Renal pelvis (tissue), 4 donors: ENCODE data around the gene TBPL1. TPM values are rescaled to one million over a fixed set of nuclear protein-coding genes. Genes with fewer than 3 reads are reported as not detected.
"Not testable (repeated sequence)": the region's sequence is repeated elsewhere in the genome, so short reads cannot be mapped to it uniquely, and the experiment has no call there.

Source experiments
- DNase-seq: peaks from one replicate; pipeline ENCODE4 v3.0.0-alpha.2; 2013
- polyA plus RNA-seq, 3 donors: library from polyadenylated mRNA; unstranded; fragments of 120-200 nt; gene quantifications; one replicate each; pipeline ENCODE4 v1.2.1, GENCODE V29; 2013; ENCODE audit not compliant: insufficient read length in 3 of 3

The TBPL1 gene
- polyA plus RNA-seq, 3 donors: 44.6 to 47.3 (median 45.8) TPM

DNA sequence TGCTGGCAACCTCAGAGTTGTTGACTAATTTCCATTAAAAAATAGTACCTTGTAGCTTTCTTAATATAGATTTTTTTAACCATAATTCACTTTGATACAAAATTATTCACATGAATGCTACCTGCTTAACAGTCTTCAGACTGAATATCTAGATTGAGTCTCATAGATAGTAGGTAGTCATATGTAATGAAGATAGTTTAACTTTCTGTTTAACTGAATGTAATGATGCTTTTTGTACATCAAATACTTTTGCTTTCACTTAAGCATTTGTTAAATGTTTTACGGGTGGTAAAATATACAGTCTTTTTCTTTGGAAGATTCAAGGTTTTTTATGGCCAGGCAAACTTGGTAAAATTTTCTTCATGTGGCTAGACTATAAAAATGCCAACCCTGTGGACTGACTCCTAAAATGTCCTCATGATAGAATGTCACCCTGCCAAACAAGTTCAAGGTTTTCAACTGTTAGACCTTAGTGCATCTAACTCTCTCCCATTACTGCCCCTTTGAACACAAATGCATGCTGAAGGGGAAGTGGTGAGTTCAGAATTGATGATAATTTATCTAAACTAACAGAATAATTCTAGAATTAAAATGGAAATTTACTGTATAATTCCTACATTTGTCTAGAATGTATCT is 16.4 kb downstream of the TBPL1 start:
- no peak for DNase-seq

DNA sequence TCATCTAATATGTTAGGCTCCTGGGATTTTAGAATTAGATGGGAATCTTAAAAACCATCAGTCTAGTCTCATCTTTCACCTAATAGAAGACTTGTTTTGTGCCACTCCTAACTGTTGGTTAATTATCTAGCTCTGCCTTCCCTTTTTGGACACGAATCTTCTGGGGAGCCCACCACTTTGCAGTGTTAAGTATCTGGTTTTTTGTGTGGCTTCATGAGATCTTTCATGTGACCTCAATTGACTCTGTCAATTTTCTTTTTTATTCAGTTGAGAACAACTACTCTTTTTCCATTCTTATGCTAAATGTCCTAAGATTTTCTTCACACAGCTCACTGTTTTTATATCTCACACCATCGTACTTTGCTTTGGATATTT is 16.9 kb downstream of the TBPL1 start:
- no peak for DNase-seq

DNA sequence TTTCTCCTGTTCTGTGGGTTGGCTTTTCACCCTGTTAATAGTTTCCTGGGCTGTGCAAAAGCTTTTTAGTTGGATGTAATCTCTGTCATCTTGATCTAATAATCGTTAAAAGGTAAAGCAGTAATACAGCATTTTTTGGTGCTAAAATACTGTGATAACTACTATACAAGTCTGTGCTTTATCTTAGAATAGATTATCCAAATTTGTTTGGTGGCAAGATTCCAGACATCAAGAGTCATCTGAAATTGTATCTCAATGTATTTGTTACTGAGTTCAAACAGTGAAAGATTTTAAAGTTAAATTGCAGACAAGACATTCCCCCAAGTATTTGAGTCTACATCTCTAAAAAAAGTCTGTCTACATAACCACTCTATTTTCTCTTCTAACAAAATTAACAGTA is 18.8 kb downstream of the TBPL1 start:
- DNase-seq: no peak

DNA sequence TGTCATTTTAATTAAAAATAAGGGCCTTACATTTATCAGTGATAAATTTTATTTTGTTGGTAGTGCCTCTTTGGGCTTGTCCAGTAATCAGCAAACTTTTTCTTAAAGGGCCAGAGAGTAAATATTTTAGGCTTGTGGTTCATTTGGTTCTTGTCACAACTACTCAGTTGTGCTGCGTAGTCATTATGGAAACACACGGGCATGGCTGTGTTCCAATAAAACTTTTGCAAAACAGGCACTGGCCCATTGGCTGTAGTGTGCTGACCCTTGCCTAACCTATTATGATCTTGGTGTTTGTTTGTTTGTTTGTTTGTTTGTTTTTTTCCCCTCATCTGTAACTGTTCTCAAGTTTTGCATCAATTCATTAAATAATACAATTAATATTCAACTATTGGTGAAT is 19.4 kb downstream of the TBPL1 start:
- no peak for DNase-seq

DNA sequence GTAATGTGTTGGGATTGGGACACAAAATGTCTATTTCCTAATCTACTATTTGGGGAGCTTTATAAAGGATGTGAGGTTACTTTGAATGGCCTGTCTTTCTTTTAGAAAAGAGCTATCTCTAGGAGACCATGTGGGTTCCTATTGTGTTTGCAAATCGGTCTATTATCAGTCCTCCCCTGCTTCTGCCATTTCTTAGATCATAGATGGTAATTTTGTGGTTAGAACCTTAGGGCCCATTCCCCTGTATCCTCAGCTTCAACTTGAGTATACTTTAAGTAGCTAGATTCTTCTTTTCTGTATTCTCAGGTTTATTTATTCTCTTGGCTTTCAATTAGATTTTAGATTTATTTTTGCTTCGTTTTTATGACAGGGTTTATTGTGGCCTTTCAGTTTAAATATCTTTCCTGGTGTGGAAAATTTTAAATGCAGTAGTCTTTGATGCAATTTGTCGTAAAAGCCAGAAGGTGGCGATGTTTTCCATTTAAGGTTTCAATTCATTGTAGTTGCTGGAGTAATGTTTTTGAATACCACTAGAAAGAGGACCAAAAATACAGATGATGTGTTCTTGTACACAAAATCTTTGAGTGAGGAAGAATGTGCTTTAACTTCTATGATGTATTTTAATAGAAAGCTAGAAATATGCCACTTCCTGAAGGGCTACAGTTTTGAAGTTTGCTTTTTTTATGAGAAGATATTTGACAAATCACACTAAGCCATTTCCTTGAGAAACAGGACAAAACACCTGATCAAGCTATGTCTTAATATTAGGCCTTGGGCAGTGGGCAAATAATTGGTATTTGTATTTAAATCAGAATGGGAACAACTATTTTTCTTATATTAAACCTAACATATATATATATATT is 20.3 kb downstream of the TBPL1 start:
- DNase-seq: peak; percentile 65

DNA sequence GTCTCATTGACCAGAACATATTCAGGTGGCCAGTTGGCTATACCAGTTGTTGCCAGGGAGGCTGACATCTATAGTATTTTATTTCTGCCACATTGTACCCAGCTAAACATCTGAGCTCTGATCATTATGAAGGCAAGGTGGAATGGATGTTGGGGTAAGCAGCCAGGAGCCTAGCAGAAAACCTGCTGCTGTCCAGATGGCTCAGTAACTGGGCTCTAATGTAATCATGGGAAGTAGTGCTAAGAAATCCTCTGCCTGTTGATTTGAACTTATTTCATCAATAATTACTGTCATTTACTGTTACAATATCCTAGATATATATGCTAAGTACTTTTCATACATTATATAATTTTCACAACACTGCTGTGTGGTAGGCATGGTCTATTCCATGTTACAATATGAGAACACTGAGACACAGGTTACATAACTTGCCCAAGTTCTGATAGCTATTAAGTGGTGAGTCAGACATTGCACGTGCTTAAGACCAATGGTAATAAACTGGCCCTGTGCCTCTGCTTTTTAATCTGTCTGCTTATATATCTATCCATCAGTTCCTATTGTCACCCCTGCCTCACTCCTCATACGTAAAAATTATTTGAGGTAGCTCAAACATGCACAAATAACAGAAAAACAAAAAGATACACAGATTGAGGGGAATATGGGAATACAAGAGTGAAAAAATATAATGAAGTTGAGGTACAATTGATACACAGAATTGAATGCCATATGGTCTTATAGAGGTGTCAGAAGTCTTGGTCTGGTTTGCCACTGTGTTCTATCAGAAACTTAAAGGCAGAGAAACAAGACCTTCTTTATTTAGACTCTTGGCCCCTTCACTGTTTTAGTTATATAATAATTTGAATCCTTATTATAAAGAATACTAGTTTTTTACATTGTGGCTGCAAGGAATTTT is 25.2 kb downstream of the TBPL1 start:
- no peak for DNase-seq

DNA sequence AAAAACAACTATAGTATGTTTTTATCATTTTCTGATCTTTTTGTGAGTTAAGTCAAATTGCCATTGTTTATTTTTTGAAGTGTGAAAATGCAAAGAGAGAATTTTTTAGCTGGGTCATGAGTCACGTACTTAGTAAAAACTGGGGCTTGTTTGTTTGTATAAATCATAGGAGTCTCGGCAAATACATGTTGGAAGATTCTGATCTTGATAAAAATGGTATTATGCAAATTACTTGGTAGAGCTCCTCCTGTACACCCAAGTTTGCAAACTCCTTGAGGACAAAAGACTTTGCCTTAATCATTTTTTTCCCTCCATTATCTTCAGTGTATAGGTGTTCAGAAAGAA is 25.8 kb downstream of the TBPL1 start:
- no peak for DNase-seq

DNA sequence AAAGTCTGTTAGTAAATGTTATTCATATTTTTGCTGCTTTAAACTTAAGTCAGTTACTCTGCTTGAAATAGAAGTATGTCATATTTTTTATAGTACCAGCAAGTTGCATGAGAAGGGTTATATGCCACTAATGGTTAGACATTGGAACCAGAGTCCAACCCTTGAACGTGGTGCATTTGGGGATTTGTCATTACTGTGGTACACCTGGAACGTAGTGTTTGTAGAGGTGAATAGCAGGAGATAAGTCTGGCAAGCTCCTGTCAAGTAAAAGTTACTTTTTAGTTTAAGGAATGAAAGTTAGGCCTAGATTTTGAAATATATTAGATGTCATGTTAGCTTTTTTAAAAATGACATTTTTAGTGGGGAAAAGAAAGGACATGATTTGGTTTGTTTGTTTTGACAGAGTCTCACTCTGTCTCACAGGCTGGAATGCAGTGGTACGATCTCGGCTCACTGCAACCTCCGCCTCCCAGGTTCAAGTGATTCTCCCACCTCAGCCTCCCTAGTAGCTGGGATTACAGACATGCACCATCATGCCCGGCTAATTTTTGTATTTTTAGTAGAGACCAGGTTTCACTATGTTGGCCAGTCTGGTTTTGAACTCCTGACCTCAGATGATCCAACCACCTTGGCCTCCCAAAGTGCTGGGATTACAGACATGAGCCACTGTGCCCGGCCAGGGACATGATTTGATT is 26.4 kb downstream of the TBPL1 start:
- DNase-seq: not testable (repeated sequence)

DNA sequence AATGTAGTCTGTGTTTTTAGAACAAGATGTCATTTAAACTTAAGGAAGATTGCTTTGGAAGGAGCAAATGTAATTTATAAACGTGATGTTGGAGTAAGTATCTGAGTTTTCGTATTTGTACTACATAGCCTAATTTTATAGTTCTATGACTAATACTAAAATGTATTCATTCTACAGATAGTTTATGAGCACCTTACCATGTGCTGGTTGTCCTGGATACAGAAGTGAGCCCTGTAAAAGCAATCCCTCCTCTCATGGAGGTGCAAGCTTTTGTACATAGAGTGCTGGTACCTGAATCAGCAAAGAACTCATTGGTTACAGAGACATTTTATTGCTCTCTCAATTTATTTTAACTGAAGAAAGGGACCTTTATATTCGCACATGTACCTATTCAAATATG is 27.1 kb downstream of the TBPL1 start:
- no peak for DNase-seq

DNA sequence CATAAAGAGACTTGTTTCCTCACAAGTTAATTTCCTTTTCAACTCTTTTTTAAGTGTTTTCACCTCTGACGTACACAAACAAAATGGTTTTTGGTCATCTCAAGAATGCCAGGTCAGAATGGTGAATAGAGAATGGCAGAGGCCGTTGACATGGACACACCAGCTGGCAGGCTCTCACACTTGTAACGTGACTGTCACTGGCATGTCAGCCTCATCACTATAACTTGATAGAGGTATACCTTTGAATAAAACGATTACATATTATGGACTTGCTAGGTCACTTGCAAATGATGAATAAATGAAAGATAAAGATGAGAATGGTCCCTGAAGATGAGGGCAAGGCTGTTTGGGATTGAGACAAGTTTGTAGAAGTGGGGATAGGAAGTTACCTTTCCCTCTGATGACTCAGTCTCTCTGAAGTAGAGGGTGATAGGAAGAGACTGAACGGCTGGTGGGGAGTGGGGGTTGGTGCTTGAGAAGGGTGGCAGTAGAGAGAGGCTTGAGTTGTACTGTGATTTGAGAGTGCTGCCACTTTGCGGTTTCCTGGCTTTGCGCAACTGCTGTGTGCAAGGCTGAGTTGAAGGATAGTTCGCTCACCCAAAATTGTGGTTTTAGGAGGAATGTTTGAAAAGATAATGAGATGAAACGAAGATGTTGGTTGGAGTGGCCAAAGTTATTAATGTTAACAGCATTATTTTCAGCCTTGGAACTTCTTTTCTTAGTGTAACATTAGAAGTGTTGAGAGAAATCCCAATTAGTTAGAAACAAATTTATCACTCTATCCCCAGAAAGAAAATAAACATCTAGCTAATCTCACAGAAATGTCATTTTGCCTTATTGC is 30.3 kb downstream of the TBPL1 start:
- DNase-seq: no peak

DNA sequence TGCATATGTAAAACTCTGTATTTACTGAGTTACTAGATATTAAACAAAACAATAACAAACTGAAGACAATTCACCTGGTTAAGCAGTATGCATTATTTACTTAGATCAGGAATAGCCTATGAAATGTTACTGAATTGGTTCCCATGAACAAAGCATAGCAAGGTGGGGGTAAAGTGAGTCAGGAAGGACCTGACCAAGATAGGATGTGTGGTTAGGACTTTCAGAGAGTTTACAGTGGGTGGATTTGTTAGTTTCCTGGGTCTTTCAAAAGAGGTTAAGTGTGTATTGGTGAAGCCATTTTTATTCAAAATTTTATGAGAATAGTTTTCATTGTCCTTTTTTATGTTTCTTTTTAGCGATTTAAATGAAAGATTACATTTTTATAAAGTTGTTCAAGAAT is 32.9 kb downstream of the TBPL1 start:
- no peak for DNase-seq

DNA sequence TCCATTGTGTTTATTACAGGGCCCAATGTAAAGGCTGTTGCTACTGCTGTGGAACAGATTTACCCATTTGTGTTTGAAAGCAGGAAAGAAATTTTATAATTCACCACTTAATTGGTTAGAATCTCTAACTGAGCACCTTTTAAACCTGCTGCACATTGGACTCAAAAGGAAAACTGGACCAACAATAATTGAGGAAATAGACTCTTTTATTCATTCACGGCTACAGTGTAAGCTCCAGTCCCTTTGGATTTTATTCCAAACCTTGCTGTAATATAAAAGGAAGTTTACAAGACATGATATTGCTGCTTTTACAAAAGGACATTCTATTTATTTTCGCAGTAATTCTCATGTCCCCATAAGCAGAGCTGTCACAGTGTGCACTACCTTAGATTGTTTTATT is 33.9 kb downstream of the TBPL1 start:
- DNase-seq: no peak

DNA sequence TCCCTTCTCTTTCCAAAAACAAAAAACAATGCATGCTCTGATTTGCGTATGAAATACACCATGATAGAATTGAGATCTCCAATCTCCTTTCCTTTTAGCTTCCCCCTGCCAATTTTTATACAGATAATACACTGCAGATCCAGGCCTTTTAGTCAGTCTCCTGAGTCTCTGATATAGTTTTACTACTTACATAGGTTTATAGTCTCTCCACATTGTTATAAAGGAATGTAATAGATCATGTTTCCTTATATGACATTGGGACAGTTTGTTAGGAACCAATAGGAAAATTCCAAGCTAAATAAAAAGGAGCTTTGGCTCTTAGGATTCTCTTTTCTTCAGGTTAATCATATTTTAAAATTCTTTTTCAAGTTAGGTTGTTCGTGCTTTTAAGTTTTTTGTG is 36.5 kb downstream of the TBPL1 start:
- no peak for DNase-seq

DNA sequence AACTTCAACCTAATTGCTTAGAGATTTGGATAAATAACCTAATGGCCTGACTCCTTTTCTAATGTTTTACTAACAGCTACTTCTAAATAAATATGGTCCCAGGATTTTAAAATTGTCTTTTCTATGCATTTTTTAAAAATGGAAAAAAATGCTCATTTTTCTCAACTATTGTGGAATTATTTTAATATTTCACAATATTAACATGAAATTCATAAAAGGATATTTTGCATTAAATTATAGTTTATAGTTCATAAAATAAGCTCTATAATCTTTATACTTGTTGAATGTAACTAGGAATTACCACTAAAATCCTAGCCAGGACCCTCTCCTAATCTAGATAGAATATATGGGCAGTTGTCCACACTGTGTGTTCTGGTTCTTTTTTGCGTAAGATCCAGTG is 37.3 kb downstream of the TBPL1 start:
- no peak for DNase-seq

DNA sequence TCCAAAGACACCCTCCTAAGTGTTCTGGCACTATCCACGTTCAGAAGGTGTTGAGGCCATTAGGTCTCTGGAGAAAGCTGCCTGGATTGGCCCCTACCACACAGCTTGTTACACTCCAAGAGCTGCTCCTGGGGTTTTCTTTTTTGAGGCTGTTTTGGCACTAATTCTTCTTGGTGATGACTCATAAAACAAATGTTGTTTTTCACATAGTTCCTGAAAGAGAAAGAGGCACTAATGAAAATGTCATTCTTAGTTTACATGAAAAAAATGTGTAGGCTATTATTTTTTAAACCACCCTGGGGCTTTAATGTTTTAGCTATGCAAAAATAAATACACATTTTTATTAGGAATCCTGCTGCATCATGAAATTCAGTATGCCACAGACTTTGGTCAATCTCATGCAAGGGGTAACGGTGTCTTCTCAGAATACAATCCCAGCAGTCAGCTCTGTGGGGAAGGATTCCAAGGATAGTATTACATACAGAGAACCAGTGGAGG is 38.1 kb downstream of the TBPL1 start:
- DNase-seq: peak; percentile 5

DNA sequence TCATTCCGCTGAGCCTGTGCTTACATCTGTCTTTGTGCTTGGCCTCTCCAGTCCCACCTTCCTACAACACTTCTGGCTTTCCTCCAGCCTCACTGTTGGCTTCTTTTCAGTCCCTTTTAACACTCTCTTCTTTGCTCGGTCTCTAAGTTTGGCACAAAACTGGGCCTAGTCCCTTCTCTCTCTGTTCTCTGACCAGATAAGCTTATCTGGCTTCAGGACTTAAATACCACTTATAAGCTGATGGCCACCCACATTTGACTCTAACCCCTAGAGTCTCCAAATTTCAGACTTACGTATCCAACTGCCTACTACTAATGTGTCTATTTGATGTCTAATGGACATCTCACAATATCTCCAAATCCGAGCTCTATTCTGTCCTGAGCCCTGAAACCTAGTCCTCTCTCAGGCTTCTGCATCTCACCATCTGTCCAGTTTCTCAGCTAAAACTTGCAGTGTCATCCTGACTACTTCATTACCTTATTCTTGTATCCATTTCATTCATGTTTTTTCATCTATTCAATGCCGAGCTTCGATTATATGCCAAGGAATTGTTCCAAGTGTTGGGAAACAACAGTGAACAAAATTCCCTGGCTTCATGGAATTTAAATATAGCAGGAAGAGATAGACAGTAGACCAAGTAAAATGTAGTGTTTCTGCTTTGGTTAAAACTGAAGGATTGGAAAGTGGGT is 40.1 kb downstream of the TBPL1 start:
- no peak for DNase-seq

DNA sequence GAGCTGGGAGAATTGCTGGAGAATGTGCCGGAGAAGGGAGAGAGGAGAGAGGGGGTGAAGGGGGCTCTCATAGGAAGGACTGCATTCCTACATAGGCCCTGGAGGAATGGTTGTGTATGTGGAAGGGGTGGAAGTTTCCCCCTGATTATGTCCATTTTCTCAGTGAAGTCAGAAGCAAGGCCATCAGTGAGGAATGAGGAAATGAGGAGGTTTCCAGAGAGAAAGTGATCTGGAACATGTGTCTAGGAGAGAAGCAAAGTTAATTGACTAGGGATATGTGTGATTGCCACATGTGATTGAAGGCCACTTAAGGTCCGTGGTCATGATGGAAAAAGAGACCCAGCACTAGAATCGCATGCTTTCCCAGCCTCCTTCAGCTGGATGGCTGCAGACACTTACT is 42.3 kb downstream of the TBPL1 start:
- DNase-seq: no peak

DNA sequence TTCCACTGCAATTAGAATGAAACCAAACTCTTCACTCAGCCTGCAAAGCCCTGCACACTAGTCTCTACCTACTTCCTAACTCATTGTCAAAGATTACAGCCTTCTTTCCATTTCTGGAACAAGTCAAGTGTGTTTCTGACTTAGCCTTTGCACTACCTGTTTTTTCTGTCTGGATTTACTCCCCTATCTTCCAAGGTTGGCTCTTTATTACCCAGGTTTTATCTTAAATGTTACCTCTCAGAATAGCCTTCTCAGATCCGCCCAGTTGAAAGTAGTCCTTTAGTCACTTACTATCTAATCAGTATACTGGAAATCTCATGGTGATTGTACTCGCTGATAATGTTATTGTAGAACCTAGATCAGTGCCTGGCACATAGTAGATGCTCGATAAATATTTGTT is 42.7 kb downstream of the TBPL1 start:
- DNase-seq: no peak

DNA sequence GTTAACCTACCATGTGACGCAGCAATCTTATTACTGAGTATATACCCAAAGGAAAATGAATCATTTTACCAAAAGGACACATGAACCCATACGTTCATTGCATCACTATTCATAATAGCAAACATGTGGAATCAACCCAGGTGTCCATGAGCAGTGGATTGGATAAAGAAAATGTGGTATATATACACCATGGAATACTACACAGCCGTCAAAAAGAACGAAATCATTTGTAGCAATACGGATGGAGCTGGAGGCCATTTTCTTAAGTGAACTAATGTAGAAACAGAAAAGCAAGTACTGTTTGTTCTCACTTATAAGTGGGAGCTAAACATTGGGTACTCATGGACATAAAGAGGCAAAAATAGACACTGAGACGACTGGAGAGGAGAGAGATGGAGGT is 44.2 kb downstream of the TBPL1 start:
- DNase-seq: no peak

DNA sequence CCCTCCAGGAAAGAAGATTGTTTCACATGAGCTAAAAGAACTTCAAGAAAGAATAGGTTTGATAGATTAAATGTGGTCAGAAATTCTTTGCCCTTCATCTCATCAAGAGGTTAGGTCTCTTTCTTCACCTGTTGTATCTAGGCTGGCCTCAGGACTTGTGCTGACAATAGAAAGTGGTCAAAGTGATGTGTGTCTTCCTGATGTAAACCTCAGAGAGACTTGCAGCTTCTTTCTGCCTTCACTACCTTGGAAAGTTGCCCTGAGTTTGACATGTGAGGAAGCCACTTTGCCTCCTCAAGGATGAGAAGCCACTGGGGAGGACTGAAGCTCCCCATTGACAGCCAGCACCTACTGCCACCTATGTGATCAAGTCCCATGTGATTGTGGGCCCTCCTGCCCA is 46.3 kb downstream of the TBPL1 start:
- DNase-seq: no peak
